DMS153 (cell line): ENCODE data around the gene CCDC85C.

Experiments used
- DNase-seq: peaks from one replicate; lab custom pipeline; 2025; lab: John Stamatoyannopoulos, UW

The CCDC85C gene

GRCh38 chr14:99510556-99511139 is 93.4 kb downstream of the CCDC85C start:
- no peak for DNase-seq

- no peak for DNase-seq
Observed at GRCh38 chr14:99509871-99510555, 94.0 kb downstream of the CCDC85C start.

GRCh38 chr14:99508896-99509629 is 94.9 kb downstream of the CCDC85C start:
- DNase-seq: no peak

- no peak for DNase-seq
Observed at GRCh38 chr14:99507860-99508640, 96.0 kb downstream of the CCDC85C start.

GRCh38 chr14:99506276-99506675 is 97.7 kb downstream of the CCDC85C start:
- DNase-seq: no peak

GRCh38 chr14:99505089-99505488 is 98.9 kb downstream of the CCDC85C start:
- no peak for DNase-seq

- DNase-seq: no peak
Observed at GRCh38 chr14:99503848-99504453, 100.1 kb downstream of the CCDC85C start.

- DNase-seq: no peak
Observed at GRCh38 chr14:99502989-99503421, 101.0 kb downstream of the CCDC85C start.

GRCh38 chr14:99497894-99498293 is 106.1 kb downstream of the CCDC85C start:
- DNase-seq: no peak

GRCh38 chr14:99497341-99497740 is 106.7 kb downstream of the CCDC85C start:
- no peak for DNase-seq

GRCh38 chr14:99484106-99484505 is 119.9 kb downstream of the CCDC85C start:
- DNase-seq: no peak

GRCh38 chr14:99481745-99482099 is 122.3 kb downstream of the CCDC85C start:
- no peak for DNase-seq

- DNase-seq: peak; percentile 96
Observed at GRCh38 chr14:99480917-99481744, 122.9 kb downstream of the CCDC85C start, which contains the start of gene CCNK. CCNK (plus strand) TSS chr14:99481409; CDS start chr14:99492678, 11,269 bp downstream.

- no peak for DNase-seq
Observed at GRCh38 chr14:99479906-99480869, 123.8 kb downstream of the CCDC85C start, which contains the start of gene SETD3. SETD3 (minus strand) TSS chr14:99480859; CDS start chr14:99465805, 15,054 bp downstream.

- no peak for DNase-seq
Observed at GRCh38 chr14:99479160-99479905, 124.7 kb downstream of the CCDC85C start.

GRCh38 chr14:99478128-99478527 is 125.9 kb downstream of the CCDC85C start:
- no peak for DNase-seq

GRCh38 chr14:99476864-99477263 is 127.1 kb downstream of the CCDC85C start:
- DNase-seq: no peak

- DNase-seq: no peak
Observed at GRCh38 chr14:99475660-99476059, 128.3 kb downstream of the CCDC85C start.

- no peak for DNase-seq
Observed at GRCh38 chr14:99475179-99475578, 128.8 kb downstream of the CCDC85C start.
